ENCODE results near the gene ODAPH. TPM values are rescaled to one million over a fixed set of nuclear protein-coding genes. Genes with fewer than 3 reads are reported as not detected.

Gene ODAPH
- total and polyA plus RNA-seq, 2 of the 4 experiments (the other 2 are of a cell fraction), result not detected

DNA sequence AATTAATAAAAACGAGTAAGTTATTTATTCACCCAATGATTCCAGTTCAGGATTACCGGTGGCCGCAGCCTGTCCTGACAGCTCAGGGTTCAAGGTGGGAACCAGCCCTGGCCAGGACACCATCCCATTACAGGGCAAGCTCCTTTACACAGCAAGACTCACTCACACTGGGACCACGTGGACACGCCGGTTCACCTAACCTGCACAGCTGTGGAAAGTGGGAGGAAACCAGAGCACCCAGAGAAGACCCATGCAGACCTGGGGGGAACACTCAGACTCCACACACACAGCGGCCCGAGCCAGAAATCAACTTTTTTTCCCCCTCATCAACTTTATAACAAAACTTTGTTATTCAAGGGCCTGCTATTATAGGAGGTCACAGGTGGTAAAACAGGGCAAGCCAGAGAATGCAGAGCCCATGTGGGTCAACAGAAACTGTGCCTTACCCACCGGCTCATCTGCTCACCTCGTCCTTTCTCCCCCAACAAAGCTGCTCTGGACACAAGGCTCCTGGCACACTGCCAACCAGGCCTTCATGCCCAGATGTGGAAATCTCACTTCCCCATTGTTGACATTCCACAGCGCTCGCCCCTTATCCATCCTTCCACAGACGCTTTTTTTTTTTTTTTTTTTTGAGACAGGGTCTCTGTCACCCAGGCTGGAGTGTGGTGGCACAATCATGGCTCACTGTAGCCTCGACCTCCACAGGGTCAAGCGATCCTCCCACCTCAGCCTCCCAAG lies 8.0 kb upstream of the ODAPH start:
- H3K4ac ChIP-seq (ENCODE audit: low read depth, low read length), result no peak overlapping the region
- H3K27me3 ChIP-seq (ENCODE audit: control insufficient read depth, insufficient read depth, low read length), result no peaks in the 10 kb centered on the region
- peaks cover 2% of the 10 kb centered on the region; the same call in 1 of the 2 replicates for H3K9me3 ChIP-seq (ENCODE audit: control insufficient read depth, insufficient read depth, low read length)
- peaks cover under 1% of the 10 kb centered on the region; the same call in 1 of the 2 replicates for H3K9me1 ChIP-seq (ENCODE audit: insufficient read depth, low read length)
- no peak overlapping the region for H3K18ac ChIP-seq (ENCODE audit: low read depth, low read length)
- intact Hi-C loops (cut with micrococcal nuclease) (no loop called here), dilution Hi-C loops (cut with HindIII; ENCODE audit: low sequenced_read_pairs, unreplicated experiment) (no loop called here), in situ Hi-C loops (cut with MboI; ENCODE audit: low sequenced_read_pairs) (no loop called here)
- H4K8ac ChIP-seq (ENCODE audit: low read depth in 2 of 2, low read length in 2 of 2), result no peak overlapping the region
- no peak for ATAC-seq (ENCODE audit: low read depth)
- H3K4me1 ChIP-seq (ENCODE audit: control insufficient read depth, insufficient read depth, low read length), result no peaks in the 10 kb centered on the region
- peak overlapping the region; percentile 51; the same call in 1 of the 2 replicates for H2AK5ac ChIP-seq (ENCODE audit: low read depth, low read length)
- ChIA-PET POLR2A (ENCODE audit: unreplicated experiment) (no interaction called here), CTCF (no interaction called here)
- no peak overlapping the region for H2BK15ac ChIP-seq (ENCODE audit: low read depth, low read length)
- TF ChIP-seq SMC3 (IDR thresholded peaks at IDR 0.05; ENCODE audit: low read depth, low read length), result no peak
- no peak for TF ChIP-seq NFE2L2 (IDR thresholded peaks at IDR 0.05; ENCODE audit: low read depth, low read length)
- TF ChIP-seq POLR2A (IDR thresholded peaks at IDR 0.05; ENCODE audit: low read depth, low read length), result no peak
- no peak for TF ChIP-seq BHLHE40 (IDR thresholded peaks at IDR 0.05; ENCODE audit: low read depth, low read length)
- TF ChIP-seq, protein P1, sequence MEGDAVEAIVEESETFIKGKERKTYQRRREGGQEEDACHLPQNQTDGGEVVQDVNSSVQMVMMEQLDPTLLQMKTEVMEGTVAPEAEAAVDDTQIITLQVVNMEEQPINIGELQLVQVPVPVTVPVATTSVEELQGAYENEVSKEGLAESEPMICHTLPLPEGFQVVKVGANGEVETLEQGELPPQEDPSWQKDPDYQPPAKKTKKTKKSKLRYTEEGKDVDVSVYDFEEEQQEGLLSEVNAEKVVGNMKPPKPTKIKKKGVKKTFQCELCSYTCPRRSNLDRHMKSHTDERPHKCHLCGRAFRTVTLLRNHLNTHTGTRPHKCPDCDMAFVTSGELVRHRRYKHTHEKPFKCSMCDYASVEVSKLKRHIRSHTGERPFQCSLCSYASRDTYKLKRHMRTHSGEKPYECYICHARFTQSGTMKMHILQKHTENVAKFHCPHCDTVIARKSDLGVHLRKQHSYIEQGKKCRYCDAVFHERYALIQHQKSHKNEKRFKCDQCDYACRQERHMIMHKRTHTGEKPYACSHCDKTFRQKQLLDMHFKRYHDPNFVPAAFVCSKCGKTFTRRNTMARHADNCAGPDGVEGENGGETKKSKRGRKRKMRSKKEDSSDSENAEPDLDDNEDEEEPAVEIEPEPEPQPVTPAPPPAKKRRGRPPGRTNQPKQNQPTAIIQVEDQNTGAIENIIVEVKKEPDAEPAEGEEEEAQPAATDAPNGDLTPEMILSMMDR (conservative IDR thresholded peaks at IDR 0.05; ENCODE audit: low read depth, low read length), result no peak
- no peak for TF ChIP-seq CEBPB (IDR thresholded peaks at IDR 0.05; ENCODE audit: low read depth, low read length)
- no peak for TF ChIP-seq FOS (IDR thresholded peaks at IDR 0.05; ENCODE audit: low read depth, low read length)
- TF ChIP-seq MAFK (IDR thresholded peaks at IDR 0.05; ENCODE audit: low read depth, low read length), result no peak
- no peak for TF ChIP-seq RFX5 (IDR thresholded peaks at IDR 0.05; ENCODE audit: low read depth, low read length)
- TF ChIP-seq, protein P2, sequence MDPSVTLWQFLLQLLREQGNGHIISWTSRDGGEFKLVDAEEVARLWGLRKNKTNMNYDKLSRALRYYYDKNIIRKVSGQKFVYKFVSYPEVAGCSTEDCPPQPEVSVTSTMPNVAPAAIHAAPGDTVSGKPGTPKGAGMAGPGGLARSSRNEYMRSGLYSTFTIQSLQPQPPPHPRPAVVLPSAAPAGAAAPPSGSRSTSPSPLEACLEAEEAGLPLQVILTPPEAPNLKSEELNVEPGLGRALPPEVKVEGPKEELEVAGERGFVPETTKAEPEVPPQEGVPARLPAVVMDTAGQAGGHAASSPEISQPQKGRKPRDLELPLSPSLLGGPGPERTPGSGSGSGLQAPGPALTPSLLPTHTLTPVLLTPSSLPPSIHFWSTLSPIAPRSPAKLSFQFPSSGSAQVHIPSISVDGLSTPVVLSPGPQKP (IDR thresholded peaks at IDR 0.05; ENCODE audit: borderline replicate concordance, low read depth, low read length), result no peak
- TF ChIP-seq MXI1 (IDR thresholded peaks at IDR 0.05; ENCODE audit: borderline replicate concordance, low read depth, low read length), result no peak
- TF ChIP-seq MAZ (IDR thresholded peaks at IDR 0.05; ENCODE audit: borderline replicate concordance, low read depth, low read length), result no peak
- H3K9ac ChIP-seq (ENCODE audit: low read depth, low read length), result no peak overlapping the region
- no peak overlapping the region for H2AFZ ChIP-seq (replicated peaks; ENCODE audit: low read length, poor library complexity)
- DNase-seq, result peak; percentile 24
- WGBS, 2 experiments (ENCODE audit: extremely low coverage in 2 of 2, insufficient read length in 1 of 2), result 50% methylated on average over 1 of the region's 15 CpGs; no CpG with 5 or more reads in 1 of the 2 experiments
- no peak overlapping the region for H2BK120ac ChIP-seq (ENCODE audit: low read depth, low read length)
- no peak overlapping the region for H3K4me3 ChIP-seq (ENCODE audit: insufficient read depth, low read depth, low read length)
- H4K20me1 ChIP-seq (ENCODE audit: insufficient read depth, low read length), result no peaks in the 10 kb centered on the region
- no peak overlapping the region for H3K23ac ChIP-seq (ENCODE audit: low read depth, low read length)
- no peak overlapping the region for H2BK5ac ChIP-seq (ENCODE audit: low read depth, low read length, poor library complexity, severe bottlenecking)
- no peak overlapping the region for H4K5ac ChIP-seq (ENCODE audit: low read depth, low read length)
- no TSS peak for BruUV-seq (replicated peaks)
- no peaks in the 10 kb centered on the region for H3K36me3 ChIP-seq (ENCODE audit: control insufficient read depth, insufficient read depth, low read length)
- no peaks in the 10 kb centered on the region for H3K79me1 ChIP-seq (ENCODE audit: low read depth in 1 of 2, low read length in 2 of 2)
- no peak overlapping the region for H3K56ac ChIP-seq (ENCODE audit: extremely low read depth, insufficient read depth, low read length)
- H2BK20ac ChIP-seq (ENCODE audit: low read depth, low read length), result no peak overlapping the region
- H3K14ac ChIP-seq (replicated peaks; ENCODE audit: low read depth, low read length), result no peak overlapping the region
- H2AK9ac ChIP-seq (replicated peaks; ENCODE audit: low read depth, low read length, poor library complexity), result no peak overlapping the region
- H3K27ac ChIP-seq (ENCODE audit: insufficient read depth, low read length), result no peak overlapping the region
- no peak overlapping the region for H3K4me2 ChIP-seq (ENCODE audit: low read depth, low read length)
- 0 out of 2 replicates have a peak overlapping the region, but pooled peaks have one; percentile 6 for H4K91ac ChIP-seq (ENCODE audit: insufficient read depth, low read depth, low read length)
